ENCODE measurements around the gene ARGLU1. TPM values are rescaled to one million over a fixed set of nuclear protein-coding genes. Genes with fewer than 3 reads are reported as not detected.

Gene ARGLU1
- total and polyA plus RNA-seq, 2 donors: 67.3 to 177 TPM

DNA sequence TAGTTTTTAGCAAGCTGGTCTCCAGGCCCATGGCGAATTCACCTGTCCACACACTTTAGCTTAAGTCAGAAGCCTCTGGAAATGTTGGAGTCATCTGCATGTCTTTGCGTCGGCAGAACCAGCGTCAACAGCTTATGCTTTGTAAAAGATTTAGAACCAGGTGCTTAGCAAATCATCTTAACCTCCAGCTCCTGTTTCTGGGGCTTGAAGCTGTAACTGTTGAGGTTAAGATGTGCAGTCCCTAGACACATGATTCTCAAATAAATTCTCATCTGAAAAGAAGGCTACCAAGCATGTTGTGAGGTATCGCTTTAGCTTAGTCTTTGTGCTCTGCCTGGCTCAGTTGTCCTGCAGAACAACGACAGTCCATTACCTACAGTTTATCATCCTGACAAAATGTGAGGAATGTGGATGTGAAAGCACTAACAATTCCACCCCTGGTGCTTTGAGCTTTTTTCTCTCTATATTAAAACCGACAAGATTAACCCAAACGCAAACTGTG is 36.9 kb downstream of the ARGLU1 start:
- WGBS: 85% methylated on average over 8 of the region's 8 CpGs

DNA sequence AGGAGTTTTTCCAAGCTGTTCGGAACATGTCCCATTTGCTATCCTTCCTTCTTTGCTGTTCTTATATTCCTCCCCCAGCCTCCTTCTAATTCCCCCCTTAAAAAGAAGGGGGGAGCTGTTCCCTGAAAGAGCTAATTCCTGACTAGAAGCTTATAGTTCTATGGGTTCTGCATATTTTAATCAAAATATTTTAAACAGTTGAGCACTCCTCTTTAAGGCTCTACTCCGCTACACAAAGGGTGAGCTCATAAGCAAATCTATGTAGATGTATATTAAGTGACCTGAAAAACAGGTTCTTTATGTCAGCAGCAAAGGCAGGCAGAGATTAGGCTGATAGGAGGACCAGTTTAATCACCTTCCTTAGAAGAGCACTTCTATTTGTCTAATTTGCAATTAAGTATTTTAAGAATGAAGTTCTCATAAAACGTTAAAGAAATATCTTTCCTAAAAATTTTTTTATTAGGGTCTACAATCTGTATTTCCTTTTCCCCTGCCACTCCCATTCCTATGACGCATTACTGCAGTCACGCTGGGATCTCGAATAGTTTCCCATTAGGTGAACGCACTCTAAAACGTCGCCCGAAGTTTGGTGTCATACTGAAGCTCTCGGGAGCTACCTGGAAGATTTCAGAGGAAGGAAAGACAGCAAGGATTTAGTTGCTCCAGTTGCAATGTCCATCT is 37.6 kb downstream of the ARGLU1 start:
- Histone ChIP-seq H3K27ac (ENCODE audit: low read depth) (no peak overlapping the region), H3K36me3 (ENCODE audit: insufficient read depth) (no peaks in the 10 kb centered on the region), H3K4me1 (ENCODE audit: insufficient read depth) (no peaks in the 10 kb centered on the region), H3K4me3 (ENCODE audit: low read depth, low read length) (no peak overlapping the region)
- DNase-seq (ENCODE audit: extremely low spot score): no peak
- 81% methylated on average over 11 of the region's 11 CpGs for WGBS

More for the DNA sequence above, 36.9 kb downstream of the ARGLU1 start:
- Histone ChIP-seq H3K4me3 (ENCODE audit: low read depth, low read length) (no peak overlapping the region), H3K27ac (ENCODE audit: low read depth) (no peak overlapping the region), H3K36me3 (ENCODE audit: insufficient read depth) (no peaks in the 10 kb centered on the region), H3K4me1 (ENCODE audit: insufficient read depth) (no peaks in the 10 kb centered on the region)
- DNase-seq (ENCODE audit: extremely low spot score): no peak

DNA sequence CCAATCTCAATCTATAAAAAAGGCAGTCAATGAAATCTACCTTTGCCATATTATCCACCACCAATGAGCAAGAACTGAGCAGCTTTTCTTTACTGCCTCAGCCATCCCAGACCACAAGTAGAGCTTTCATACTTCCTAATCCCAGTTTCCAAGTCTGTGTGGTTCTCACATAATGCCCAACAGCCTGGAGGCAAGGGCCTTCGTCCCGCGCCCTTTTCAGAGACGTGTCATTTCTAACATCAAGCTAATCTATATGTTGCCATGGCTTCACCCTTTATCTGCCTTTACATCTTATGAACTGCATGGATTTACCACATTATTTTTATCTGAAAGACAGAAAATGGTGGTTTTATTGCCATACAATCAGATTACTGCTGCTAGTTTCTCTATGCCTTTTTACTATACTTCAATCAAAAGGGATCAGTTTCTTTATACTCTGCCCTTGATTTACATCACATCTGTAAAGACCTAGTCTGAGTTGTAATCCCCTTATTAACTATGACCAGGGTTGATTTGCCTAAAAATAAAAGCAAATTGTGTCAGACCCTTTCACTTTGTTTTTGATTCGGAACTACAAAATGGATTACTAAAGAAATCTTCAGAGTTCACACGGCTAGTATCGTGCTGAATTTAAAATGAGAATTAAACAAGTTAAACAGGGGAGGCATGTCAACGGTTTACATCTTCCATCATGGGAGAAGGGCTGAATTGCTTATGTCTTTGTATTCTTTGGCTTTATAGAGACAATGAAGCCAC is 38.3 kb downstream of the ARGLU1 start:
- H3K27ac ChIP-seq (ENCODE audit: low read depth): no peak overlapping the region
- 83% methylated on average over 8 of the region's 8 CpGs for WGBS

DNA sequence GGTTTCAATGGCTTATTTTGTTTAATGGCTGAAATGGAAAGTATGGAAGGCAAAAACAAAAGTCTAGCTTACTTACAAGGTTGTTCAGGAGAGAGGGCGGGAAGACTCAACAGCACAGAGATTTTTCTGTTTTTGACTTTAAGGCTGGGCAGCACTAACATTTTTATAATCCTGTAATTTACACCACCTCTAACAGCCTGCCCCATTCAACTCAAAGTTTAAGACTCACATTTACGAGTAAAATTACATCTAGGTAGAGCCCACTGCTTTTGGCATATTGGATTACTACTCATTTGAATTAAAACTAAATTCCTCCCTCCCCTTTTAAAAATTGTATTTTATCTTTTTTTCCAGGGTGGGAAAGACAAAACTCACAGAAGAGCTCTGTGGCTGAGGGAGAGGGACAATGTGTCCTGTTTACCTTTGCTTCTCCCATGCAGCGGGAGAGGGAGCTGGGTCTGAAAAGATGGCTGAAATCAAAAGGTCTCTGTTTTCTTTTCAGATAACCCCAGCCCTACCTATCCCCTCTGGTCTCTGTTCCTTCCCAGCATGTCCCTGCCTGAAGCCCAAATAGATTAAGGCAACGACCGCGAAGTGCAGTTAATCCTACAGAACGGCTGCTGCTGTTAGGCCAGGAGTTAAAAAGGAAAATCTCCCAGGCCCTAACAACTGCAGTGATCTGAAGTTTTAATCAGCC is 39.1 kb downstream of the ARGLU1 start:
- no peak overlapping the region for H3K27ac ChIP-seq (ENCODE audit: low read depth)
- H3K4me1 ChIP-seq (ENCODE audit: insufficient read depth): no peaks in the 10 kb centered on the region
- H3K4me3 ChIP-seq (ENCODE audit: low read depth, low read length): no peak overlapping the region
- no peaks in the 10 kb centered on the region for H3K36me3 ChIP-seq (ENCODE audit: insufficient read depth)
- no peak for DNase-seq (ENCODE audit: extremely low spot score)
- WGBS: 91% methylated on average over 7 of the region's 7 CpGs

More for the DNA sequence above, 38.3 kb downstream of the ARGLU1 start:
- H3K36me3 ChIP-seq (ENCODE audit: insufficient read depth): no peaks in the 10 kb centered on the region
- no peaks in the 10 kb centered on the region for H3K4me1 ChIP-seq (ENCODE audit: insufficient read depth)
- no peak for DNase-seq (ENCODE audit: extremely low spot score)
- H3K4me3 ChIP-seq (ENCODE audit: low read depth, low read length): no peak overlapping the region

DNA sequence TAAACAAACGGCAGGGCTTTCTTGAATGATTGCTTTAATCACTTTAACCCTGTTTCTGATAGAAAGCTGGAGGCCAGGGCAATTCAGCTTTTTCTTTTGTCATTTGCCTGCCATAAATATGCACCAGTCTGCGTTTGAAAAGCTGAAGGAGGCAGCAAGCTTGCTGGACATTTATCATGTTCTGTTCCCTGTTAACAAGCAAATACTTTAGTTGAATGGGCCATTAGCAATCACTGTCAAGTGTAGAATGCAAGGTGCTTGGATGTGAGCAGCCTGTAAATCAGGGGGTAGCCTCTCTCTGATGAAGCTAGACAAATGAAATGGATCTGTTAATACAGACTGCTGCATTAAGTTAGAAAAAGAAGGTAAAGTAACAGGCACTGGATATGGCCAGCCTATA is 40.1 kb downstream of the ARGLU1 start:
- DNase-seq (ENCODE audit: extremely low spot score): no peak
- Histone ChIP-seq H3K36me3 (ENCODE audit: insufficient read depth) (no peaks in the 10 kb centered on the region), H3K4me1 (ENCODE audit: insufficient read depth) (no peaks in the 10 kb centered on the region), H3K4me3 (ENCODE audit: low read depth, low read length) (no peak overlapping the region), H3K27ac (ENCODE audit: low read depth) (no peak overlapping the region)
- WGBS: 74% methylated on average over 2 of the region's 2 CpGs

DNA sequence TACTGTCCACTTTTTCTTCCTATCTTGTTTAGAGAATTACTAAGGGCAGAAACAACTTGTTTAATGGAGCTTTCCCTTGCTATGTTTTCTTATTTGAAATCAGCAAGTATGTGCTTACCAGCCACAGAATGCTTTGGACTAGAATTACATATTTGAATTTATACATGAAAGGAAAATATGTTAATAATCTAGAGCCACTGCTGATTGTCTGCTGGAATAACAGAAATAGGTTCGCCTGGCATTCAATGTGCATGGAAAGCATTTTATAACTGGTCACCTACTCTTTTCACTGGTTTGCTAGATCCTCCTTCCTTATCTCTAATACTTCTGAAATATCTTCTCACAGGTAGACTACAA is 40.5 kb downstream of the ARGLU1 start:
- Histone ChIP-seq H3K36me3 (ENCODE audit: insufficient read depth) (no peaks in the 10 kb centered on the region), H3K4me1 (ENCODE audit: insufficient read depth) (no peaks in the 10 kb centered on the region), H3K4me3 (ENCODE audit: low read depth, low read length) (no peak overlapping the region), H3K27ac (ENCODE audit: low read depth) (no peak overlapping the region)
- DNase-seq (ENCODE audit: extremely low spot score): no peak
- WGBS: 90% methylated on average over 1 of the region's 1 CpG

DNA sequence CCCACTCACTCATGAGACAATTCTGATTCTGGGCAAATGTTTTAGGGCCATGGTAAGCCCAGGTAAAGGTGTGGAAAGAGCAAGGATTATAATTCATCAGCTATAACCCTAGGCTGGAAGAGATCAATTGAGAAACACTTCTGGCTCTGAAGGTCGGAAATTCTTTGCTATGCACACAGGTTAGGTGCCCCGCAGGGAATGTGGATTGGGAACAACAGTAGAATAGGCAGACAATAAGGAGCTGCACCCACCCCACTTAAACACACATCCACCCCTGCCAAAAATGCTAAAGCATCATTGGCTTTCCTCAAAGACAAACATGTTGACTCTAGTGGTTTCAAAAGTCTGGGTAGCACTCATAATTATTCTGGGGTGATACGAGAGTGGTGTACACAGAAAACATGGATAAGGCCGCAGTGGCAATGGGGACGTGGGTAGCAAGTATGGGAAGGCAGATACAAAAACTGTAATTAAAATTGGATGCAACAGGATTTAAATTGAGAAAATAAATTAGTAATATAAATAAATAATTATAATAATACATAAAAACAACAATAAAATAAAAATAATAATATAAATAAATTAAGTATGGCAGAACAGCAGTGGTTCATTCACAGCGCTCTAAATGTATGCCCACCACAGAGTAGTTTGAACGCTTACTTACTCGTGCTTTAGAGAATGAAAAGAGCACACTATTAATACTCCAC is 41.0 kb downstream of the ARGLU1 start:
- 95% methylated on average over 8 of the region's 8 CpGs for WGBS
- Histone ChIP-seq H3K4me3 (ENCODE audit: low read depth, low read length) (no peak overlapping the region), H3K4me1 (ENCODE audit: insufficient read depth) (no peaks in the 10 kb centered on the region)

DNA sequence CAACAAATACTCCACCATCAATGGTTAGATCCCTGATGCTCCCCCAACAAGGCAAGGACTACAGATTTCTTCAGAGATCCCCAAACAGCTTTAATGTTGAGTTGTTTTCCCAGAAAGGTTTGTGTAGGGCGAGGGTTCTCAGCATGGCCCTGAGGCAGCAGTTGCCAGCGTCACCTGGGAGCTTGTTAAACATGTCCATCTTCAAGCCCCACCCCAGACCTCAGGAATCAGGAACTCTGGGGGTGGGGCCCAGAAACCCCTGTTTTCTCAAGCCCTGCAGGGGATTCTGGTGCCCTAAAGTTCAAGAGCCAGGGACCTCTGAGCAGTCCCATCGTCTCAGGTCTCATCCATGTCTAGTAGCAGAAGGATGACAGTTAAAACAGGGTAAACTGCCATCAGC is 42.1 kb downstream of the ARGLU1 start:
- no peaks in the 10 kb centered on the region for H3K4me1 ChIP-seq (ENCODE audit: insufficient read depth)

More for the DNA sequence above, 41.0 kb downstream of the ARGLU1 start:
- no peak for DNase-seq (ENCODE audit: extremely low spot score)
- H3K36me3 ChIP-seq (ENCODE audit: insufficient read depth): no peaks in the 10 kb centered on the region
- H3K27ac ChIP-seq (ENCODE audit: low read depth): no peak overlapping the region

DNA sequence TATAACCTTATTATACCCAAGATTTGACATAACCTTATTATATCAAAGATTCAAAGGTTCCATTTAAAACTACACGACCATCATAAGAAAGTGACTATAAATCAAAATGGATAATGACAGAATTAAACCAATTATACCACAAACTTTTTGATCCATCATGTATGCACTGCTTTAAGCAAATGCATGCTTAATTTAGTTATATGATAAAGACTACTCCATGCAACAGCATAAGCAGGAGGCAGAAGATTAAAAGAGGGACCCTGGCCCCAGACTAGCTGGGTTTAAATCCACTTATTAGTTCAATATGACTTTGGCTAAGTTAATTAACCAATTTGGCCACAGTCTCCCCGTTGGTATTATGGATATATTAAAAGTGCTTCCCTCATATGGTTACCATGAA is 43.8 kb downstream of the ARGLU1 start:
- WGBS: 74% methylated on average over 2 of the region's 2 CpGs
- no peaks in the 10 kb centered on the region for H3K4me1 ChIP-seq (ENCODE audit: insufficient read depth)
- H3K36me3 ChIP-seq (ENCODE audit: insufficient read depth): no peaks in the 10 kb centered on the region
- no peak overlapping the region for H3K27ac ChIP-seq (ENCODE audit: low read depth)
- DNase-seq (ENCODE audit: extremely low spot score): no peak
- no peak overlapping the region for H3K4me3 ChIP-seq (ENCODE audit: low read depth, low read length)

More for the DNA sequence above, 42.1 kb downstream of the ARGLU1 start:
- no peak for DNase-seq (ENCODE audit: extremely low spot score)
- Histone ChIP-seq H3K36me3 (ENCODE audit: insufficient read depth) (no peaks in the 10 kb centered on the region), H3K27ac (ENCODE audit: low read depth) (no peak overlapping the region), H3K4me3 (ENCODE audit: low read depth, low read length) (no peak overlapping the region)
- 89% methylated on average over 3 of the region's 3 CpGs for WGBS

DNA sequence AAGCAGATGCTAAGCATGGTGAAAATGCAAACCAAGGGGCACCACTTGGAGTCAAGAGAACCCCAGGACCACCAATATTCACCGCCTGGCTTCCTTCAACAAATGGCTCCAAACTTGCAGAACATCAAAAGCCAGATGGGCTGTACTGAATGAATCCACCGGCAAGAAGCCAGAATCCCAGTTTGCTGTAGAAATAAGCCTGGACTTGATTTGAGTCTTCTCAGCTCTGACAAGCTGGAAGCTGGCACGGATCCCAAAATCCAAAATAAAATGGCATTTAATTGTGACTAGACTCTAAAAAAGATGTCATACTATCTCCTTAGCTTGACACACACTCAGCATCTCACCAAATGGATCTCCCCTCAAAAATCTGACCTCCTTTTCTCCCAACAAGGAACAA is 44.4 kb downstream of the ARGLU1 start:
- H3K4me3 ChIP-seq (ENCODE audit: low read depth, low read length): no peak overlapping the region
- H3K36me3 ChIP-seq (ENCODE audit: insufficient read depth): no peaks in the 10 kb centered on the region
- WGBS: 55% methylated on average over 3 of the region's 3 CpGs
- DNase-seq (ENCODE audit: extremely low spot score): no peak
- H3K4me1 ChIP-seq (ENCODE audit: insufficient read depth): no peaks in the 10 kb centered on the region
- no peak overlapping the region for H3K27ac ChIP-seq (ENCODE audit: low read depth)

DNA sequence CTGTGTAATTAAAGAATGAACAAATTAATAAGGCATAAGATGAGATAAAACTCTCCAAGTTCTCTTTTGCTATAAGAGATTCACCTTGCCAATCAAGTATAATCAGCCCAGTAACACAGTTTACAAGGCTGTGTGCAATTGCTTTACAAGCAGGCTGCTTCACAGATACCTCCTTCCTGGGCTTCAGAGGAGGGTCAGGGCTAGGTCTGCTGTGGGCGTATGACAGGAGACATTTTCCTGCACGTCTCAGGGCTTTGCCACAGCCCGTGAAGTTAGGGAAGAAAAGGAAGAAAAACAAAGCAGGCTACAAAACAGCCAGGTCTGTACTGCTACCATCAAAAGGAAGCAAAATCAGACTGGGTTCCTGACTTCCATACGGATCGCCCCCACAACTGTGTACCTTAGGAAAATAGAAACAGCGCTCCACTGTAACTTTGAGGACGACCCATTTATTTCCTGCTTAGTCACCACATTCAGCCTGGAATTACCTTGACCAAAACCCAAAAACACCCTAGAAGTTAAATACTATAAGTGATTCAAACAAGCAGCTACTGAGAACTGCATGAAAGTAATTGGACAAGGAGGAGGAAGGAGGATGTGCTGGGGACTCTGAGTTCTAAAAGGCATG is 44.9 kb downstream of the ARGLU1 start:
- no peak overlapping the region for H3K4me3 ChIP-seq (ENCODE audit: low read depth, low read length)
- no peaks in the 10 kb centered on the region for H3K4me1 ChIP-seq (ENCODE audit: insufficient read depth)
- no peaks in the 10 kb centered on the region for H3K36me3 ChIP-seq (ENCODE audit: insufficient read depth)
- WGBS: 78% methylated on average over 7 of the region's 7 CpGs
- no peak for DNase-seq (ENCODE audit: extremely low spot score)
- no peak overlapping the region for H3K27ac ChIP-seq (ENCODE audit: low read depth)

DNA sequence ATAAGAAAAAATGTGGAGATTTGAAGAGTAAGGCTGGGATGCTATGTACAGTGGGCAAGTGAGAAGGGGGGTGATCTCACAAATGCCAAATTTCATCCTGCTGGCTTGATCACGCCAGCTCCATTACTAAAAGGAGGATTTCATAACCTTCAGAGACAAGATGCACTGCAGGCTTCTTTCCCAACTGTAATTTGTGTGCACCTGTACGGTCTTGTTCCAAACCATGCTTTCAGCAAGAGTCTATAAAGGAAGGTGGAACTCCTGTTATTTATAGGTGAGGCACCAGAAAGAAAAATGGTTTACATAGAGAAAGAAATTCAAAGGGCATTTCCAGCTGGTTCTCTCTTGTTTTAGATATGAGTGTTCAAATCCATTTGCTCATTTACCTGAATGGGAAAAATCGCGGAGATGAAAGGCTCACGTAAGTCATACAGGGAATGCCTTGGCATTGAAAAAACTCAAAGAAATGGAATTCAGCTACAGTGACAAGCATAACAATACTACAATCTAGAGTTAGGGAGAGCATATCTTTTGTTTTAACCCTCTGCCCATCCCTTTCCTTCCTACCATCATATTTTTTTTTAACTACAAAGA is 45.7 kb downstream of the ARGLU1 start:
- DNase-seq (ENCODE audit: extremely low spot score): no peak
- H3K36me3 ChIP-seq (ENCODE audit: insufficient read depth): no peaks in the 10 kb centered on the region
- no peak overlapping the region for H3K27ac ChIP-seq (ENCODE audit: low read depth)
- no peaks in the 10 kb centered on the region for H3K4me1 ChIP-seq (ENCODE audit: insufficient read depth)
- no peak overlapping the region for H3K4me3 ChIP-seq (ENCODE audit: low read depth, low read length)
- 85% methylated on average over 5 of the region's 5 CpGs for WGBS
